HG02610 (cell line): ENCODE measurements around the gene NINJ2.

ENCODE experiments used
- ATAC-seq: cut with Tn5 transposase; IDR thresholded peaks from one replicate; pipeline ENCODE4 v1.9.1; 2021; ENCODE audit warnings: mild to moderate bottlenecking, moderate library complexity; ENCODE audit not compliant: unreplicated experiment

The NINJ2 gene

DNA sequence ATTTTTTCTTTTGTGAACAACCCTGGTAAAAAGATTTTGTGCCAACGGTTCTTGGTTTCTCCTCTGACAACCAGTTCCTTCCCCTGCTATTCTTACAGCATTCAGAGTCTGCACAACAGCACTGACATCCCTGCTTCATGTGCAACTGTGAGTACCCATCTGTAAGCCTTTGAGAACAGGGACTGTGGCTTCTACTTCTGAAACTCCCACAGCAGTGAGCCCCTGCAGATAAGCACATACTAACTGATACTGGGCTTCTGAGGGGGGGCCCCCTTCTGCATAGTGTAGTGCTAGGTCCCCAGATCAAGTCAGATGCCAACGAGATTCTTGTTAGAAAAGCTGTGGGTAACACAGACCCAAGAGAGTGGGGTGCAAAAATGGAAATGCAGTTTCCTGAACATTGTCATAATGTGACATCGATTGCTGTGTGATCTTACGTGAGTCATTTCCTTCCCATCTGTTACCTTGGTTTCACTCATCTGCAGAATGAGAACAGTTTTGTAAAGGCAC, 11.1 kb upstream of the NINJ2 start:
- ATAC-seq: peak; percentile 86

DNA sequence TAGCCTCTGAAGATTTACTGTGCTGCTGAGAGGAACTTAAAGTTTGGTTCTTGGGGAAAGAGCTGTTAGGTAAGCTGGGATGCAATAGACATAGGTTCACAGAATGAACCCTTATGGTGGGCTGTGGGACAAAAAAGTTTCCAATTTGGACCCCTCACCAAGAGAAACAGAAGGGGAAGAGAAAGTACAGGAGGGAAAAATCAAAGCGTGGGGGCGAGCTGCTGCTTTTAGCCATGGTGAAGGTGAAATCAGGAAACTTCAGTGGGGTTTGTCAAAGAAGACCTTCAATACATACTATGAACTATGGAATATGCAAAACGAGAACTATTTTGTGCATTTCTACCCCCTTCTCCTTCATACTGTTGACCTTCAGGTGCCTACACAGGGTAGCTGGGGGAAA, 10.6 kb upstream of the NINJ2 start:
- no peak for ATAC-seq

DNA sequence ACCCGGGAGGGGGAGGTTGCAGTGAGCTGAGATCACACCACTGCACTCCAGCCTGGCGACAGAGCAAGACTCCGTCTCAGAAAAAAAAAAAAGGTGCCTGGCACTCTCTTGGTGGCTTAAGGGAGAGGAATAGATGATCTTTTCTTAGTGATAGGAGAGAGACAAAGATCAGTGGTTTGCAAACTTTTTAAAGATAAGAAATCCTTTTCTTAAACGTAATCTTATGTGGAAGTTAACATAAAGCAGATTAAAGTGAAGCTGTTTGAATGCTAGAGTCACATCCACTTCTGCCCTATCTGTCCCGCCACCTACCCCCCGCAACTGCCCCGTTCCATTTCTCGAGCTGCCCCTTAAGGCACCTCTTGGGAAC, 6.3 kb upstream of the NINJ2 start:
- ATAC-seq: no peak

DNA sequence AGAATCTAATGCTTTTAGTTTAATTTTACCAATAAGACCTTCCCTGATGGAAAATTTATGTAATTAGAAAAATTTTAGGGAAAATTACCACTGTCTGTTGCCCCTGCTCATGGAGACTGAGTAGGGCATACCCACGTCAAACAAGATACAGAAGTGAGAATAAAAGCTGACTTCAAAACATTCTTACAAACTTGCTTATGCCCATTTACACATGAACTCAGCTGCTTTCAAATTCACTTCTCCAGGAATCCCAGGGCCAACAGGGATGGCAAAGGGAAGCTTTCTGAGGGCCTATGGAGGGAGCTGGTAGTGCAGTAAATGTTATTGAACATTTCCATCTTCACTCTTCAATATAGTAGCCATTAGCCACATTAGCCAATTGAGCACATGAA, 4.8 kb upstream of the NINJ2 start:
- ATAC-seq: no peak

DNA sequence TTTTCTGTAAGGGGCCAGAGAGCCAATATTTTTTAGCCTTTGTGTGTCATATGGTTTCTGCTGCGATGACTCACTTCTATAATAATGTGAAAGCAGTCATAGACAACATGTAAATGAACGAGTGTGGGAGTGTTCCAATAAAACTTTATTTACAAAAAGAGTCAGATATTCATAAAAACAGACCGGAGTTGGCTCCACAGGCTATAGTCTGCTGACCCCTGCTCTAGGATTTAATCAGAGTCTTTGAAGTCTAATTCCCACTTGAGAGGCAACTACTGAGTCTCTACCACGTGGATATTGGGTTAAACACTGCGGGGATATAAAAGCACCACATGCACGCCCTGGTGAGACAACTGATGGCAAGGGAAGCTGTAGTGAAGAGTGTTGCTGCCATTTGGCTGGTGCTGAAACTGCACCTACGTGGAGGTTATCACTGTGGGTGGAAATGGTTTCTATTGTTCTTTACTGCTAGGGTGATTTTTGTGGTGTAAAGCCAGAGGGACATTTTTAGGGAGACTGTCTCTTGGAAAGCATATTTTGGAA, 3.6 kb upstream of the NINJ2 start:
- no peak for ATAC-seq

DNA sequence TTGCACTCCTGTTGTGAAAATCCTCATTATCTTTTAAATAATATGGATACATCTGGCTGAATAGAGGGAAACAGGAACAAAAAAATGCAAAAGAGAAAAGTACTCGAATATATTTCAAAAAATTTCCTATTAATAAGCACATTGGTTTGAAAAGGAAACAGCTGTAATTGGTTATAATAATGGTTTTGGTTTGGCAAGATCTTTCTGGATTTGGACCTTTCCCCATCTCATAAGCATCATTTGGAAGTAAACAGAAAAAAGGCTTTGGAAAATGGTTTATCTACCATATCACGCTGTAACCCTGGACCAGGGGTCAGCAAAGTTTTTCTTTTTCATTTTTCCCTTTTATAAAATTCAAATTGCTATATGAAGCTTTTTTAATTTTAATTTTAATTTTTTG, 2.8 kb upstream of the NINJ2 start:
- ATAC-seq: no peak

DNA sequence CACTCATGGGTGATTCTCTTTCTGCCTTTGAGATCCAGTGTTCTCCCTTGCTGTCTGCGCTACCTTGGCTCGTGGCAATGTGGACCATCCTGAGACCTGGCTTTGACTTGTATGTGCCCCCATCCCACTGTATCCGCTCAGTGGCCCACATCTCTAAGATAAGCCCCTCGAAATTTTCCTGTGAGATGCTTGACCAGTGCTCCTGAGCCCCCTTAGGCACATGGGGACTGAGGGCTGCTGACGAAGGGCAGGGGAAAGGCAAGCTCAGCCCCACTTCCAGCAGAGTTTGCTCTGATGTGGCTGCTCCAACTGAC, 1.5 kb upstream of the NINJ2 start:
- no peak for ATAC-seq

DNA sequence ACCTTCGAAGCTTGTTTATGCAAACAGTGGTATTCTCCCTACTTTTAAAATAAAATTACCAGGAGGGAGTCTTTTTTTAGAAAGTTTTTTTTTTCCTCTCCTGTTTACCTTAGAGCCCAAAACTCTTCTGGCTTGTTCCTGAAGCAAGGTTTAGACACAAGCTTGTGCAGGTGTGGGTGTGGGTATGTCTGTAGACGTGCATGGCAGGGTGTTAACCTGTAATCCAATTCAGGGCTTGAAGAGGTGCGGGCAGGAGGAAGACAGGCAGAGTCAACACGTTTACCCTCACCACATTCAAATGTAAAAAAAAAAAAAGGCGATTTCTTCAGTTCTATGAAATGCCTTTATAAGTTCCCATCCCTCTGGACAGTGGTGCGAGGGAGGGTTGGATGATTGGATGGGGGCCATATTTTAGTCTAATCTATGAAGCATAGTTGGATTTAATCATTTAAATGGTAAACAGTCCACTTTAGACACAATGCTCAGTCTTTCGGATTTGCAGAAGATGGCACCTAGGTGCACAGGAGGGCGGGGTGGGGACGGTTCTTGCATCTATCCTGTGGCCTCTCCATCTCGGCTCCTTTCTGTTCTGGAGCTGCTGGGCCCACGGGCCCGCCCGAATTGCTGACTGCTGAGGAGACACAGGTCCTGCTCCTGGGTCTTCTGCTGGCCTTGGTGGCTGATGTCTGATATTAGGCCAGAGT, 982 bp upstream of the NINJ2 start:
- no peak for ATAC-seq

DNA sequence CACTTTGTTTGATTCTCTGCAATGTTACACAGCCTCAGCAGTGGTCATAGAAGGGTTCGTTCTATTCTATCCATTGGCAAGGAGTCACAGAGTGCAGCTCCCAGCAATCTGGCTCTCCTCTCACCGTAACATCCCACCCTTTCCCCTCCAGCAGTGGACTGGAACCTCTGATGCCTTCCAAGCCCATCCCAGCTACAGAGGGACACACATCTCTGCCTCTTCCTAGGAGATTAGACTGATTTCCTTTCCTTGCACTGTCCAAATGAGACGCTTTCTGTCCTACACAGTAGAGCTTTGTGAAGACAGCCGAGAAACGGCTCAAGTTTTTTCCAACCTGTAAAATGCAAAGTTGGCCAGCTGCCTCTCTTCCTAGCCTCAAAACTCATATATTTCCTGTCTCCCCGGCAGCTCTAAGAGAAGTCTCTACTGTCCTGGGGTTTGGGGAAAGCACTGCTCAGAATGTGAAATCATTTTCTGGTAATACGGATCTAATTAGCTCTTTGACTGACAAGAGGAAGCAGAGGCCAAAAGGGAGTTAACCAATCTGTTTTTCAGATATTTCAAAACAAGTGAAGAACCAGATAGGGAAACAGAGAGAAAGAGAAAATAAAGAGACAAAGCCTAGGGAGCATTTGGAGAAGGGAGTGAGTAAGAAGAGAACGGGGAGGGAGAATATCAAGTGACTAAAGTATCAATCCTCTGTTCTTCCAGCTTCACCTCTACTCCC, 516 bp downstream of the NINJ2 start:
- ATAC-seq: no peak

DNA sequence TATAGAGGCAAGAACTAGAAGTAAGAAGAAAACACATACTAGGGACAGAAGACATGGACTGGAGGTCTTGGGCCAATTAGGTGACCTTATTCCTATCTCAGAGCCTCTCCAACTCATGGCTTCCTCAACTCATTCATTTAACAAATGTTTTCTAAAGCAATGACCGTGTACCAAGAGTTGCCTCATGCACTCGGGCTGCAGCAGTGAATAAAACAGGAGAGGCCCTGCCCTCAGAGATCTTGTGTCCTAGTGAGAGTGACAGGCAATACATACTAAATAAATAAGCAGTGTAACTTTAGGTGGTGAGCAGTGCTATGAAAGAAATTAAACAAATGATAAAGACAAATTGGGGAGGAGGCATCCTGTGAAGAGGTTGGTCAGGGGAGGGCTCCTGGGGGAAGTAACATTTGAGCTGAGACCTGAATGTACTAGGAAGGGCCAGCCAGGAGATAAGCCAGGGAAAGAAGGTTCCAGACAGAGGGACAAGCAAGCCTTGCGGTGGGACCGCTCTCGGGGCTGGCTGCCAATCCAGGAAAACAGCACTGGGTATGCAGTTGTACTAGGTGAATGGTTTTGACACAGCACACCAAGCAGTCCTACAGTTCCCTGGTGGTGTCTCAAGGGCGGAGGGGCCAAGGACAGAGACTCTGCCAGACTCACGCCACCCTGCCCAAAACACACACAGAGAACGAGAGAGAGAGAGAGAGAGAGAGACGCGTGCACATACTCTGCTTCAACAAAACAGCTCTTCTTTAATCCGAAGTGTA, 1.3 kb downstream of the NINJ2 start:
- ATAC-seq: no peak

DNA sequence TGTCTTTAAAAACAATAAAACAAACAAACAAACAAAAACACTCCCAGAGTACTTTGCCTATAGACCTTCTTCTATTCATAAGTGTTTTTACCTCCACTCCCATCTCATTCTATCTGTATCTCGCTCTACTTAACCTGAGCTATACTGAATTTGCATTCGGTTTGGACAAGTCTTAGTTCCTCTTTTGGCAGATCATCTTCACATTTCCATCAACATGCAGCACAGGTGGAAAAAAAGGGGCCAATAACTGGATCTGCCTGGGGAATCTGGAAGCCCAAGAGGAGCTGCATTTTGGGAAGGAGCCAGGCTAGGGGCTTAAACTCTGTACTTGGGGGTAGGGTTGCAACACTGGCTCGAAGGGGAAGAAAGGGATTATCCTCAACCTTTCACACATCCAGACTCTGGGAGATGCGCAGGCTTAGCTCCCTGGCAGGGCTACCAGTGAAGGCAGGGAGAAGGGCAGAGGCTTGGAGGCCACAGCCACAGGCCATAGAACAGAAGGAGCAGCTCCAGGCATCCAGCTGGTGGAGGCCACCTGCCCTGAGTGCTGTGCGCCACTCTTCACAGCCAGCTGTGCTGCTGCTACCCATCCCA, 4.1 kb downstream of the NINJ2 start:
- peak; percentile 61 for ATAC-seq

DNA sequence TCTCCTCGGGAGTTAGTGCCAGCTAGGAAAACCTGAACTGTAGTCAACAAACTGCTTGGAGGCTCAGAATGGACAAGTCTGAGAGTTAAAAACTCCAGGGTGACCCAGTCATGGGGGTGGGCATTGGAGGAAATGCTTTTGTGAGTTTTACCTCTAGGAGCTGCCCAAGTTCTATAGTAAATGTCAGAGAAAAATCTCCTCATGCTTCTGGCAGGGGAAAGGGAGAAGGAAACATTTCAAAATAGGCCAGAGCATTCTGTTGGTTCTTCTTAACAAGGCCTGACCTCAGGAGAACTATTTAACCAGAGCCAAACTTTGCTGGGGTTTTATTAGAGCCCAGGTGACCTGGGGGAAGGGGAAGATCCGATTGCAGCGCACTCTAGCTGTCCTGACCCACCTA, 12.3 kb downstream of the NINJ2 start:
- no peak for ATAC-seq

DNA sequence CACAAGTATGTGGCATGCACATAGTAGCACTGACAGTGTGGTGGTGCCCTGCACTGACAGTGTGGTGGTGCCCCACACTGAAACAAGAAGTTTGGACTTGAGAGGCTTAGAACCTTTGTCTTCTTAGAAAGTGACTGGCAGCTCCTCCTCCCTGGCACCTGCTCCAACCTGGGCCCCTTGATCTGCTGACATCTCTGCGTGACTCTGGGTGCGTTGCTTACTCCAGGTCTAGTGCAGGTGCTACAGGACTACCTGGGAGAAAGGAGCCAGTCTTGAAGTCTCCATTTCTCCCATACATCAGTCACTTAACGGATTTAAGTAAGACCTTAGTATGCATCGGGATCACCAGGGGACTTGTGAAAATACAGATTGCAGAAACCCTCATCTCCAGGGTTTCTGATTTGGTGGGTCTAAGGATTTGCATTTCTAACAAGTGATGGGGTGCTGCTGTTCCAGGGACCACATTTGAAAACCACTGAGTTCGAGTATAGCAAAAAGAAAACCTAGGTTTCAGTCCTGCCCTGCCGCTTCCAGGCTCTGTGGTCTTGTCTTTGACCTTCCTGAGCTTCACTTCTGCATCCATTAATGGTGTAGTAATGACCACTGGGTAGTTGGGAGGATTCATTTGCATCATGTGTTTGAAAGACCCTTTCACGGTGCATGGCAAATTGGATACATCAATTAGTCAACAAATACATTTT, 15.7 kb downstream of the NINJ2 start:
- ATAC-seq: no peak

DNA sequence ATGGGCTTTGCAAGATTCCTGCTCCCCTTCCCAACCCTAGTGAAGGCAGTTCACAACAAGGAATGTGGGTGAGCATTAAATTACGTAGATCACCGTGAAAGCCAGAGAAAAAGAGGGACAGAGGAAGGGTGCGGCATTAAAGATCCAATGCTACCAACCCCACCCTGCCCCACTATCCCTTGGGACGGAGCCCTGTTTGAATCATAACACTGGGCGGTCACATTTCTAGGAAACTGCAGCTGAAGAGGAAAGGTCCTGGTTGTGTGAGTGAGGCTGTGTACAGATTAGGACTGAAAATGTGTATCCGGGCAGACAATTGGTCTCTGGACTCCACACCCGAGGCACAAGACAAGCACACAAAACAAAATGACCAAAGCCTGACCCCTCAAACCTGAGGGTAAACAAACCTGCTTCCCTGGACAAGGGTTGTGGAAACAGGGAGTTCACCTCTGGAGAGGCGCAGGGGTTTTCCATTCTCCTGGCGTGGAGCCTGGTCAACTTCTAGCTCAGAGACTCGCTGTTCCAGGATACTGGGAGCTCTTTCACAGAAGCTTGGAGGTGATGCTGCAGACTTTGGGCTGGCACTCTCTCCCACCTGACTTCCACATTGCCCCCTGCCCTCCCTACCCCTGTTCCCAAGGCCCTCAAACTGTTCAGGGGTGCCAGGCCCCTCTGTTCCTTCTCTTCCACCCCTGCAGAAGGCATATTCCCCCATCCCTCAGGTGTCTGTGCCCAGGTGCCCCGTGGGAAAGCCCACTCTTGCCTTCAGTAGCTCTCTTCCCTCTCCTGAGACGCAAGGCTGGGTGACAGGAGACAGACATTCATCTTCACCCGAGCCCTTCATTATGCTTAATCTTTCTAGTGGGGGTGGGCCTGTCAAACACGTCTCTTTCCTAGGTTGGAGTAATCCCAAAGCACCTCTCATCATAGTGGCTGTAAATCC, 16.5 kb downstream of the NINJ2 start:
- ATAC-seq: no peak

DNA sequence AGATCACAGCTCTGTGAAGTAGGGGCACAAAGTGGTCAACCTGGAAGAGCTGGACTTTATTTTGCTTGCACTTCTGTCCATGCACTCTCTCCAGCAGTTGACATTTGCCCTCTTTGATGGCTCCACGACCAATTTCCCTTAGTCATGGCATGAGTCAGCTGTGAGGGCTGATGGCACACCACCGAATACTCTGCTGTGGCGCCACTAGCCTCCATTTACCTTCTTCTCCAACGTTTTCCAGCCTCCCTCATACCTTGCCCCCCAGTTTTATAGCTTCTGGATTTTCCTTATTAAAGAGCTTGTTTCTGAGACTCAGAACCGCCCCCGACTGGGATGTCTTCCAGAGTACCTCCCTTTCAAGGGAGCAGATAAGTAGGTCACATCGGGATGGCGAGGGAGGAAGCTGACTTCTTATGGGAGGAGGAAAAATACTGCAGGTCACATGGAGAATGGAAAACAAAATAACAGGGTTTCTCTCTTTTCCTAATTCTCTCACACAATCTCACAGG, 17.6 kb downstream of the NINJ2 start:
- ATAC-seq: no peak

DNA sequence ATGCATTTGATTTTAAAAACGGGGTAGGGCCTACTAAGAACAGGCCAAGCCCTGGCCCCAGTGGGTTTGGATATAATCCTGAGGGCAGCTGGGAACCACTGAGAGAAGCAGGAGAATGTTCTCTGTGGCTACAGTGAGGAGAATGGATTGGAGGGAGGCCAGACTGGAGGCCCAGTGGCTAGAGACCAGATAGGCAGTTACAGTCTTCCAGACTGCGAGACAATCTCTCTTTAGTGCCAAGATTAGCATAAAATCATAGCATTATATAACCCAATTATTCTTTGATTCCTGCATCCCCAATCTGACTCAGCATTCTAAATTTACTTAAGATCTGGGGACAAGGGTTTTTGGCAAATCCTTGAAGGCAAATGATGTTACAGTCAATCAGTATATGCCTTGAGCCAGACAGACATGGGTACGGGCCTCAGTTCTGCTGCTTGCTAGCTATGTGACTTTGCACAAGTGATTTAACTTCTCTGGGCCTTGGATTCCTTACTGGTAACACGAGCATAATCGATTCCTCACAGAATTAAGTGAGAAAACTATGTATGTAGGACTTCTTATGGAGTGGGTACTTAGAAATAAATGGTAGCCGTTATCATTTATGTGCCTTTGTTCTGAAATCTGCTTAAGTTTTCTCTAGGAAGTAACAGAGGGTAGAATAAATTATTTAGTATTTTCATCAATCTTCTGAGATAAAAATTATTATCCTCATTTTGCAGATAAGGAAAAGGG, 18.3 kb downstream of the NINJ2 start:
- no peak for ATAC-seq

DNA sequence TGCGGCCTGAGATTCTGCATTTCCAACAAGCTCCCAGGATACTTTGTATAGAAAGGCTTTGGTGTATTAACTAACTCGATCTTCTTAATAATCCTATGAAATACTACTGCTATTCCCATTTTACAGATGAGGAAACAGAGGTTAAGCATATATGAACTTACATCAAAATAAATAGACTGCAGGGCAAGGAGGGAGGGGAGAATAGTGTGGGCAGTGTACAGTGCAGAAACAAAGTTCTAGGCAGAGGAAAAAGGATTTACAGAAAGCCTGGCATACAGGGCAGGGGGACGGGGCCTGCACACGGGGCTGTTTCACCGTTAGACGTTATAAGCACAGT, 19.0 kb downstream of the NINJ2 start:
- ATAC-seq: no peak

DNA sequence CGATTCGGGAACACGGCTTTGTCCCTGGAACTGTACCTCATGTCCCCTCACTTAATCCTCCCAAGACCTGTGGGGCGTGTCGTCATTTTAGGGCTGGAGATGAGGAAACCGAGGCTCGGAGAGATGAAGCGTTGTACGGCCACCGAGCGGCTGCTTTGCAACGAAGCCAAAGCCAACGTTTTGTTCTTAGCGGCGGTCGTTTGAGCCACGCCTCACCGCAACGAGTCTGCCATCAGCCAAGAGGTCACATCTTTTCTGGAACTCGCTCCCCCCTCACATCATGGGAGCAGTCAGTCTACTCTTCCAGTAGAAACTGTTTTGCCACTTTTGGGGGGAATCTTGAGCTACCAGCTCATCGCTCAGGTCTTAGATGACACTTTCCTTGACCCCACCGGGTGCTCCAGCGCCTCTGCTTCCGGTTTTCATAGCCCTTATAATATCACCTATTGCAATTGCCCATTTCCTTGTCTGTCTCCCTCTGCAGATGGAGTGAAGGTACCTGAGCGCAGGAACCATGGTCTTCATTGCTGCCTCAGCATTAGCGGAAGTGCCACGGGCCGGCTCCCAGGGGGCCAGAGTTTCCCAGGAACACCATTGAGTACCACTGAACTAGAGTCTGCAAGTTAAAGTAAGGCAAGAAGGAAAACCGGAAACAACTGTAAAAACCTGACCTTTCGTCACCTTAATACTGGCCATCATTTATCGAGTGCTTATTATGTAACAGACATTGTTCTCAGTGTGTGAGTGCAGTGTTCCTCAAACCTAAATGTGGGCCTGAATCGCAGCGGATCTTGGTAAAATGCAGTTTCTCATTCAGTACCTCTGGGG, 19.6 kb downstream of the NINJ2 start:
- no peak for ATAC-seq
